Caco-2 (cell line): ENCODE measurements around the gene EPHA2. TPM values are rescaled to one million over a fixed set of nuclear protein-coding genes. Genes with fewer than 3 reads are reported as not detected.

ENCODE experiments used
- BruUV-seq: library from RNA; stranded (reverse); fragments of 400-500 nt; replicated peaks from 2 replicates; lab custom pipeline; 2021; lab: Mats Ljungman, UMichigan
- CTCF ChIA-PET: fragments of 300-600 bp; sonication (Branson Sonifier 250); formaldehyde crosslinking; loops from one replicate; lab custom pipeline; 2022; ENCODE audit warnings: antibody characterized with exemption; lab: Charles Lee
- POLR2A ChIA-PET: fragments of 300-600 bp; sonication (Branson Sonifier 250); formaldehyde crosslinking; loops from one replicate; lab custom pipeline; 2022; ENCODE audit warnings: antibody characterized with exemption; lab: Charles Lee
- DNase-seq, 2 experiments: peaks; one replicate each; pipeline versions ENCODE4 v3.0.0 to v3.0.0-alpha.2; 2020 to 2022
- H3K27me3 ChIP-seq: replicated peaks from 2 replicates; pipeline ENCODE4 v1.6.0; 2011; ENCODE audit warnings: low read length; ENCODE audit not compliant: control insufficient read depth, insufficient read depth
- H3K36me3 ChIP-seq: 2 replicates; pipeline ENCODE4 v1.5.1; 2011; ENCODE audit warnings: low read length; ENCODE audit not compliant: control insufficient read depth, insufficient read depth
- H3K4me1 ChIP-seq: fragments of 250-450 bp; sonication (Bioruptor Pico); 2 replicates; pipeline ENCODE4 v1.5.1; 2020; ENCODE audit warnings: mild to moderate bottlenecking
- H3K4me3 ChIP-seq: 2 replicates; pipeline ENCODE4 v1.5.1; 2011; ENCODE audit warnings: low read depth, mild to moderate bottlenecking, control low read depth, low read length
- H3K9me3 ChIP-seq: fragments of 250-450 bp; sonication (Bioruptor Pico); 2 replicates; pipeline ENCODE4 v1.5.1; 2020; ENCODE audit warnings: mild to moderate bottlenecking, moderate library complexity
- H3K27ac Mint-ChIP-seq: one replicate; pipeline ENCODE4 v1.8.0; 2022; ENCODE audit warnings: mixed read lengths; ENCODE audit not compliant: unreplicated experiment
- H3K27me3 Mint-ChIP-seq: one replicate; pipeline ENCODE4 v1.8.0; 2022; ENCODE audit warnings: mixed read lengths; ENCODE audit not compliant: insufficient read depth, unreplicated experiment
- H3K36me3 Mint-ChIP-seq: one replicate; pipeline ENCODE4 v1.8.0; 2022; ENCODE audit warnings: mild to moderate bottlenecking, mixed read lengths; ENCODE audit not compliant: insufficient read depth, unreplicated experiment
- H3K4me1 Mint-ChIP-seq: one replicate; pipeline ENCODE4 v1.8.0; 2022; ENCODE audit warnings: low read depth, mixed read lengths; ENCODE audit not compliant: unreplicated experiment
- H3K4me3 Mint-ChIP-seq: one replicate; pipeline ENCODE4 v1.8.0; 2022; ENCODE audit warnings: mild to moderate bottlenecking, moderate library complexity, mixed read lengths; ENCODE audit not compliant: unreplicated experiment
- H3K9me3 Mint-ChIP-seq: one replicate; pipeline ENCODE4 v1.8.0; 2022; ENCODE audit warnings: mixed read lengths; ENCODE audit not compliant: unreplicated experiment
- intact Hi-C: fragments of 100-400 bp; cut with micrococcal nuclease; formaldehyde crosslinking; loops from one replicate; pipeline ENCODE4 v1.10.0; 2022; ENCODE audit not compliant: unreplicated experiment
- total RNA-seq: library from RNA; stranded (reverse); gene quantifications from 2 replicates; pipeline ENCODE4 v1.2.3, GENCODE V29; 2022
- TF ChIP-seq, protein P1 (sequence below), 2 experiments: fragments of 200-600 bp in 1 of 2; IDR thresholded peaks; 1 replicate in 1 of 2; 2 replicates in 1 of 2; pipeline versions ENCODE4 v1.5.1 to v1.8.0; 2011 to 2022; ENCODE audit warnings: antibody characterized with exemption in 1 of 2, control low read depth in 1 of 2, inconsistent platforms in 1 of 2, low read depth in 1 of 2, low read length in 1 of 2, mild to moderate bottlenecking in 1 of 2, moderate library complexity in 1 of 2; ENCODE audit not compliant: insufficient read depth in 1 of 2, severe bottlenecking in 1 of 2, unreplicated experiment in 1 of 2

Gene EPHA2
- total RNA-seq, 1 experiment from 2014 or later: 31.2 TPM

DNA sequence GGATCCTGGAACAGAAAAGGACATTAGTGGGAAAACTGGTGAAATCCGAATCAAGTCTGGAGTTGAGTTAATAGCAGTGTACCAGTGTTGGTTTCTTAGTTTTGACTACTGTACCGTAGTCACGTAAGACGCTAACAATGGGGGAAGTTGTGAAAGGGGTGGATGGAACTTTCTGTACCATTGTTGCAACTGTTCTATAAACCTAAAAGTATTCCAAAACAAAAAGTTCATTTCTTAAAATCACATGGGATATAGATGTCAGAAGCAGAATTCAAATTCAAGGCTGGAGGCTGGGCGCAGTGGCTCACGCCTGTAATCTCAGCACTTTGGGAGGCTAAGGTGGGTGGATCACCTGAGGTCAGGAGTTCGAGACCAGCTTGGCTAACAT, 39.6 kb upstream of the EPHA2 start:
- no peaks in the 10 kb centered on the region for H3K9me3 Mint-ChIP-seq
- Histone ChIP-seq H3K4me1 (no peaks in the 10 kb centered on the region), H3K27me3 (no peaks in the 10 kb centered on the region), H3K36me3 (no peaks in the 10 kb centered on the region), H3K9me3 (no peaks in the 10 kb centered on the region), H3K4me3 (no peak overlapping the region)
- no peak overlapping the region for H3K27ac Mint-ChIP-seq
- H3K36me3 Mint-ChIP-seq: peaks cover 6% of the 10 kb centered on the region
- no peak for DNase-seq
- BruUV-seq: no TSS peak
- CTCF ChIA-PET: no interaction called here
- intact Hi-C loops: no loop called here
- H3K4me3 Mint-ChIP-seq: no peak overlapping the region
- H3K4me1 Mint-ChIP-seq: peaks cover 6% of the 10 kb centered on the region
- TF ChIP-seq, protein P1, sequence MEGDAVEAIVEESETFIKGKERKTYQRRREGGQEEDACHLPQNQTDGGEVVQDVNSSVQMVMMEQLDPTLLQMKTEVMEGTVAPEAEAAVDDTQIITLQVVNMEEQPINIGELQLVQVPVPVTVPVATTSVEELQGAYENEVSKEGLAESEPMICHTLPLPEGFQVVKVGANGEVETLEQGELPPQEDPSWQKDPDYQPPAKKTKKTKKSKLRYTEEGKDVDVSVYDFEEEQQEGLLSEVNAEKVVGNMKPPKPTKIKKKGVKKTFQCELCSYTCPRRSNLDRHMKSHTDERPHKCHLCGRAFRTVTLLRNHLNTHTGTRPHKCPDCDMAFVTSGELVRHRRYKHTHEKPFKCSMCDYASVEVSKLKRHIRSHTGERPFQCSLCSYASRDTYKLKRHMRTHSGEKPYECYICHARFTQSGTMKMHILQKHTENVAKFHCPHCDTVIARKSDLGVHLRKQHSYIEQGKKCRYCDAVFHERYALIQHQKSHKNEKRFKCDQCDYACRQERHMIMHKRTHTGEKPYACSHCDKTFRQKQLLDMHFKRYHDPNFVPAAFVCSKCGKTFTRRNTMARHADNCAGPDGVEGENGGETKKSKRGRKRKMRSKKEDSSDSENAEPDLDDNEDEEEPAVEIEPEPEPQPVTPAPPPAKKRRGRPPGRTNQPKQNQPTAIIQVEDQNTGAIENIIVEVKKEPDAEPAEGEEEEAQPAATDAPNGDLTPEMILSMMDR (IDR thresholded peaks at IDR 0.05; ENCODE audit: insufficient read depth in 1 of 2, low read depth in 1 of 2, low read length in 1 of 2, severe bottlenecking in 1 of 2, unreplicated experiment in 1 of 2): no peak
- H3K27me3 Mint-ChIP-seq: peaks cover 3% of the 10 kb centered on the region
- POLR2A ChIA-PET: no interaction called here

DNA sequence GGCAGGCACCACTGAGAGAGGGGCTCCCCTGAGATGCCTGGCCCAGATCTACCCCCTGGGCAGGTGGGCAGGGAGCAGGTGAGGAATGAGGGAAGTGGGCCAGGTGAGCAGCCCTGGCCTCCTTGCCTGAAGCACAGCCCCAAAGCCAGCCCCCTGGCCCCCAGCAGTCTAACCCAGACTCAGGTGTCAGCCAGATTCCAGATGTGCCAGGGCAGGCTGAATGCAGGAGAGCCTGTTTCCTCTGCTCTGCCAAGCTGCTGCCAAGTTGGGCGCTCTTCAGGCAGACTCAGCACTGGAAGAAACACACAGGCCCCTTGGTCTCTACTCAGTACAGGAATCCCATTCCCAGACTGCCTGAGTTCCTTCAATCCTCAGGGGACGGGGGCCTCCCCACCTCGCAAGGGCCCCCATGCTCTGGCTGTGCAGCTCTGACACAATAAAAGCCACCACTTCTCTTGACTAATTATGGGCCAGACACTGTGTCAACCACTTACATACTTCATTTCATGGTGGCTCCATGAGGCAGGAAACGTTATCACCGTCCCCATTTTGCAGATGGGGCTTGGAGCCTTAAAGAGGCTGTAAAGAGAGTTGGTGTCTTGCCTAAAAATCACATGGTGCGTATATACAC, 36.2 kb upstream of the EPHA2 start:
- Mint-ChIP-seq H3K36me3 (peaks cover 6% of the 10 kb centered on the region), H3K27ac (no peak overlapping the region), H3K4me3 (no peak overlapping the region), H3K27me3 (peaks cover 3% of the 10 kb centered on the region), H3K9me3 (no peaks in the 10 kb centered on the region), H3K4me1 (peaks cover 8% of the 10 kb centered on the region)
- BruUV-seq: no TSS peak
- Histone ChIP-seq H3K4me1 (peaks cover 20% of the 10 kb centered on the region), H3K36me3 (no peaks in the 10 kb centered on the region), H3K27me3 (no peaks in the 10 kb centered on the region), H3K4me3 (no peak overlapping the region), H3K9me3 (no peaks in the 10 kb centered on the region)
- TF ChIP-seq, protein P1 (IDR thresholded peaks at IDR 0.05; ENCODE audit: insufficient read depth in 1 of 2, low read depth in 1 of 2, low read length in 1 of 2, severe bottlenecking in 1 of 2, unreplicated experiment in 1 of 2): no peak
- CTCF ChIA-PET: interaction anchor here (1.0 kb wide), 1 partner anchor 119 kb away, joined by 3 read pairs; the partner anchor contains the start of gene FAM131C
- intact Hi-C loops: no loop called here
- POLR2A ChIA-PET: no interaction called here
- no peak for DNase-seq

DNA sequence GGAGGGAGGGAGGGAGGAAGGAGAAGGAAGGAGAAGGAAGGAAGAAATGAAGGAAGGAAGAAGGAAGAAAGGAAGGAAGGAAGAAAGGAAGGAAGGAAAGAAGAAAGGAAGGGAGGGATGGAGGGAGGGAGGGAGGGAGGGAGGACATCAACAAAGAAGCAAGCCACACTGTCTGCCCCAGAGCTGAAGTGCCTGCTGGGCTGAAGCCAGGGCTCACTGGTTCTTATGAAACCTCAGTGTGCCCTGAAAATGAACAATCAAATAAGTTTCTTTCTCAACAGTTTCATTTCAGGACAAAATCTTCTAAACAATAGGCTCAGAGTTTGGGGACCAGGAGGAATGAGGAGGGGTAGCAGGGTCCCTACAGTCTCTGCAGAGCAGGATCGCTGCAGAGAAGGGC, 35.4 kb upstream of the EPHA2 start:
- H3K4me1 ChIP-seq: peaks cover 20% of the 10 kb centered on the region
- DNase-seq: no peak
- POLR2A ChIA-PET: no interaction called here
- no peaks in the 10 kb centered on the region for H3K27me3 ChIP-seq
- no peaks in the 10 kb centered on the region for H3K36me3 ChIP-seq
- intact Hi-C loops: no loop called here
- H3K4me3 Mint-ChIP-seq: no peak overlapping the region
- BruUV-seq: no TSS peak
- peaks cover 8% of the 10 kb centered on the region for H3K4me1 Mint-ChIP-seq
- H3K27me3 Mint-ChIP-seq: peaks cover 3% of the 10 kb centered on the region
- H3K4me3 ChIP-seq: no peak overlapping the region
- CTCF ChIA-PET: interaction anchor here (1.0 to 4.0 kb wide), 2 partner anchors 113 to 118 kb away, joined by 3 to 24 read pairs; partner anchors contain the start of gene FAM131C
- H3K36me3 Mint-ChIP-seq: peaks cover 2% of the 10 kb centered on the region
- H3K27ac Mint-ChIP-seq: no peak overlapping the region
- no peaks in the 10 kb centered on the region for H3K9me3 Mint-ChIP-seq
- TF ChIP-seq, protein P1 (IDR thresholded peaks at IDR 0.05; ENCODE audit: insufficient read depth in 1 of 2, low read depth in 1 of 2, low read length in 1 of 2, severe bottlenecking in 1 of 2, unreplicated experiment in 1 of 2): no peak
- H3K9me3 ChIP-seq: no peaks in the 10 kb centered on the region
